BE2C (cell line): ENCODE data around the gene ZBTB34.

Source experiments
- DNase-seq: peaks from one replicate; pipeline ENCODE4 v3.0.0-alpha.2; 2020
- H3K27me3 ChIP-seq: fragments of 250-450 bp; sonication (Bioruptor Pico); 2 replicates; pipeline ENCODE4 v1.5.1; 2020; ENCODE audit warnings: mild to moderate bottlenecking
- H3K36me3 ChIP-seq: fragments of 250-450 bp; sonication (Bioruptor Pico); 2 replicates; pipeline ENCODE4 v1.5.1; 2020; ENCODE audit warnings: mild to moderate bottlenecking
- H3K4me1 ChIP-seq: fragments of 250-450 bp; sonication (Bioruptor Pico); 2 replicates; pipeline ENCODE4 v1.5.1; 2020
- H3K4me3 ChIP-seq: 2 replicates; pipeline ENCODE4 v1.5.1; 2011; ENCODE audit warnings: low read depth, low read length
- H3K9me3 ChIP-seq: fragments of 250-450 bp; sonication (Bioruptor Pico); 2 replicates; pipeline ENCODE4 v1.5.1; 2020
- CTCF ChIP-seq: IDR thresholded peaks from 2 replicates; pipeline ENCODE4 v1.5.1; 2012; ENCODE audit warnings: mild to moderate bottlenecking, low read depth, low read length

ZBTB34 gene

GRCh38 chr9:126833020-126833419, 27.4 kb upstream of the ZBTB34 start:
- DNase-seq: no peak
- H3K4me3 ChIP-seq: no peak overlapping the region
- H3K4me1 ChIP-seq: no peaks in the 10 kb centered on the region
- TF ChIP-seq CTCF: no peak
- H3K27me3 ChIP-seq: no peaks in the 10 kb centered on the region
- peaks cover 20% of the 10 kb centered on the region for H3K36me3 ChIP-seq
- no peaks in the 10 kb centered on the region for H3K9me3 ChIP-seq

- no peak overlapping the region for H3K4me3 ChIP-seq
- no peak for DNase-seq
- H3K4me1 ChIP-seq: no peaks in the 10 kb centered on the region
- no peaks in the 10 kb centered on the region for H3K27me3 ChIP-seq
- TF ChIP-seq CTCF: no peak
- no peaks in the 10 kb centered on the region for H3K9me3 ChIP-seq
- H3K36me3 ChIP-seq: peaks cover 20% of the 10 kb centered on the region
These were observed 26.6 kb upstream of the ZBTB34 start for GRCh38 chr9:126833710-126834345.

- H3K27me3 ChIP-seq: no peaks in the 10 kb centered on the region
- TF ChIP-seq CTCF: no peak
- H3K9me3 ChIP-seq: no peaks in the 10 kb centered on the region
- H3K4me3 ChIP-seq: no peak overlapping the region
- H3K36me3 ChIP-seq: peaks cover 20% of the 10 kb centered on the region
- DNase-seq: no peak
- H3K4me1 ChIP-seq: no peaks in the 10 kb centered on the region
These were observed 25.8 kb upstream of the ZBTB34 start for GRCh38 chr9:126834672-126835071.

- Histone ChIP-seq H3K36me3 (peaks cover 20% of the 10 kb centered on the region), H3K9me3 (no peaks in the 10 kb centered on the region), H3K27me3 (no peaks in the 10 kb centered on the region), H3K4me3 (no peak overlapping the region), H3K4me1 (no peaks in the 10 kb centered on the region)
- no peak for DNase-seq
- no peak for TF ChIP-seq CTCF
These were observed 24.2 kb upstream of the ZBTB34 start for GRCh38 chr9:126836216-126836615.

GRCh38 chr9:126838055-126838811, 22.2 kb upstream of the ZBTB34 start:
- Histone ChIP-seq H3K4me3 (no peak overlapping the region), H3K9me3 (no peaks in the 10 kb centered on the region), H3K27me3 (no peaks in the 10 kb centered on the region), H3K36me3 (peaks cover 8% of the 10 kb centered on the region), H3K4me1 (no peaks in the 10 kb centered on the region)
- no peak for DNase-seq
- TF ChIP-seq CTCF: no peak

GRCh38 chr9:126838895-126839294, 21.5 kb upstream of the ZBTB34 start:
- DNase-seq: no peak
- H3K36me3 ChIP-seq: peaks cover 3% of the 10 kb centered on the region; the same call in 1 of the 2 replicates
- no peak for TF ChIP-seq CTCF
- H3K4me3 ChIP-seq: no peak overlapping the region
- no peaks in the 10 kb centered on the region for H3K27me3 ChIP-seq
- H3K4me1 ChIP-seq: no peaks in the 10 kb centered on the region
- no peaks in the 10 kb centered on the region for H3K9me3 ChIP-seq
